ENCODE results near the gene CPA4.
A peak's percentile ranks its signal among the peaks of the same experiment; 100 is the strongest.

CPA4 gene

GRCh38 chr7:130275826-130276297, 17.1 kb upstream of the CPA4 start:
- no peak for DNase-seq

GRCh38 chr7:130276796-130277762, 15.9 kb upstream of the CPA4 start:
- DNase-seq, result peak; percentile 85

- peak; percentile 40 for DNase-seq
Observed at GRCh38 chr7:130277763-130278643, 15.0 kb upstream of the CPA4 start.

GRCh38 chr7:130278860-130279259, 14.1 kb upstream of the CPA4 start:
- no peak for DNase-seq

GRCh38 chr7:130279286-130279685, 13.7 kb upstream of the CPA4 start:
- DNase-seq, result no peak

- DNase-seq, result no peak
Observed at GRCh38 chr7:130279906-130280305, 13.1 kb upstream of the CPA4 start.

GRCh38 chr7:130281260-130281659, 11.7 kb upstream of the CPA4 start:
- DNase-seq, result no peak

- DNase-seq, result no peak
Observed at GRCh38 chr7:130286881-130287280, 6.1 kb upstream of the CPA4 start.

- DNase-seq, result no peak
Observed at GRCh38 chr7:130288168-130288567, 4.8 kb upstream of the CPA4 start.

GRCh38 chr7:130288829-130289228, 4.1 kb upstream of the CPA4 start:
- no peak for DNase-seq

- DNase-seq, result no peak
Observed at GRCh38 chr7:130289478-130289877, 3.5 kb upstream of the CPA4 start.

- no peak for DNase-seq
Observed at GRCh38 chr7:130290745-130291144, 2.2 kb upstream of the CPA4 start.

GRCh38 chr7:130293521-130293920, 560 bp downstream of the CPA4 start:
- no peak for DNase-seq

GRCh38 chr7:130294314-130294713, 1.4 kb downstream of the CPA4 start:
- DNase-seq, result no peak

GRCh38 chr7:130296221-130296951, 3.4 kb downstream of the CPA4 start:
- DNase-seq, result no peak

- DNase-seq, result no peak
Observed at GRCh38 chr7:130297628-130298543, 4.9 kb downstream of the CPA4 start.

- no peak for DNase-seq
Observed at GRCh38 chr7:130298544-130299326, 5.8 kb downstream of the CPA4 start.

- no peak for DNase-seq
Observed at GRCh38 chr7:130299866-130300265, 6.9 kb downstream of the CPA4 start.

GRCh38 chr7:130301501-130302020, 8.6 kb downstream of the CPA4 start:
- no peak for DNase-seq

- DNase-seq, result no peak
Observed at GRCh38 chr7:130302649-130303048, 9.7 kb downstream of the CPA4 start.

GRCh38 chr7:130303127-130303526, 10.2 kb downstream of the CPA4 start:
- DNase-seq, result peak; percentile 56
